Gastrocnemius medialis (tissue), 4 donors: ENCODE measurements around the gene EIF2AK3.

ENCODE experiments used
- POLR2A ChIP-seq, 2 donors: fragments of 450-650 bp; IDR thresholded peaks; one replicate each; pipeline ENCODE4 v1.6.1; 2017; ENCODE audit warnings: antibody characterized with exemption in 2 of 2, mild to moderate bottlenecking in 2 of 2, moderate library complexity in 2 of 2
- TF ChIP-seq, protein P1 (sequence below), 5 experiments: fragments of 450-650 bp in 3 of 5; fragments of 200-600 bp in 2 of 5; sonication (generic) in 2 of 5; IDR thresholded peaks in 4 of 5; conservative IDR thresholded peaks in 1 of 5; 1 replicate in 4 of 5; 2 replicates in 1 of 5; pipeline ENCODE4 v1.5.1; 2016 to 2019; ENCODE audit warnings: antibody characterized with exemption in 5 of 5, mild to moderate bottlenecking in 3 of 5, moderate library complexity in 3 of 5

DNA sequence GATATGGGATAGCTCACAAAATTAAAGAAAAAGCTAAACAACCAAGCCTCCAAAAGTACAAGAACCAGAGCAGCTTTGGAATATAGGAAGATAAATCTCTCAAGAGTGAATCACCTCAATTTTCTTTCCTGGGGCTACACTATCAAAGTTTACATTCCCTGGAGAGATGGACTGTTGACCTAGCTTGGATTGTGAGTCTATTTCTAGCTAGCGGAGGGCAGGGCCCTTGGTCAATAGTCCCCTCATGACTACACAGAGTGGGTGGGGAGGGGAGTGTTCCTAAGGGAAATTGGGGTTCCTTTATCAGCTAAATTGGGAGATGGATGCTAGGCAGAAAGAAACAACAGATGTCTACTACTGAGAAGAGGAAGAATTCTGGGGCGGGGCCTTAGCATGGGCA, 29.9 kb upstream of the EIF2AK3 start:
- TF ChIP-seq, protein P1, sequence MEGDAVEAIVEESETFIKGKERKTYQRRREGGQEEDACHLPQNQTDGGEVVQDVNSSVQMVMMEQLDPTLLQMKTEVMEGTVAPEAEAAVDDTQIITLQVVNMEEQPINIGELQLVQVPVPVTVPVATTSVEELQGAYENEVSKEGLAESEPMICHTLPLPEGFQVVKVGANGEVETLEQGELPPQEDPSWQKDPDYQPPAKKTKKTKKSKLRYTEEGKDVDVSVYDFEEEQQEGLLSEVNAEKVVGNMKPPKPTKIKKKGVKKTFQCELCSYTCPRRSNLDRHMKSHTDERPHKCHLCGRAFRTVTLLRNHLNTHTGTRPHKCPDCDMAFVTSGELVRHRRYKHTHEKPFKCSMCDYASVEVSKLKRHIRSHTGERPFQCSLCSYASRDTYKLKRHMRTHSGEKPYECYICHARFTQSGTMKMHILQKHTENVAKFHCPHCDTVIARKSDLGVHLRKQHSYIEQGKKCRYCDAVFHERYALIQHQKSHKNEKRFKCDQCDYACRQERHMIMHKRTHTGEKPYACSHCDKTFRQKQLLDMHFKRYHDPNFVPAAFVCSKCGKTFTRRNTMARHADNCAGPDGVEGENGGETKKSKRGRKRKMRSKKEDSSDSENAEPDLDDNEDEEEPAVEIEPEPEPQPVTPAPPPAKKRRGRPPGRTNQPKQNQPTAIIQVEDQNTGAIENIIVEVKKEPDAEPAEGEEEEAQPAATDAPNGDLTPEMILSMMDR (IDR thresholded peaks at IDR 0.05 in 4 of 5, conservative IDR thresholded peaks at IDR 0.05 in 1 of 5) = no peak
- no peak for TF ChIP-seq POLR2A (IDR thresholded peaks at IDR 0.05)
